Mammary epithelial cell (primary cell): ENCODE data around the gene RUFY3.

Source experiments
- CTCF ChIP-seq, 2 donors: IDR thresholded peaks in 1 of 2; conservative IDR thresholded peaks in 1 of 2; 2 replicates each; pipeline ENCODE4 v1.5.1; 2011 to 2012; ENCODE audit warnings: inconsistent platforms in 2 of 2, low read length in 2 of 2, mild to moderate bottlenecking in 2 of 2, control low read depth in 1 of 2, low read depth in 1 of 2; ENCODE audit not compliant: insufficient read depth in 1 of 2; ENCODE audit errors: extremely low read depth in 1 of 2
- EZH2 ChIP-seq: IDR thresholded peaks from 2 replicates; pipeline ENCODE4 v1.6.1; 2012; ENCODE audit warnings: low read length, inconsistent platforms, borderline replicate concordance

GRCh38 chr4:70712150-70712549 is 9.6 kb upstream of the RUFY3 start:
- TF ChIP-seq EZH2 = no peak
- TF ChIP-seq CTCF (conservative IDR thresholded peaks at IDR 0.05 in 1 of 2, IDR thresholded peaks at IDR 0.05 in 1 of 2; ENCODE audit: extremely low read depth in 1 of 2, insufficient read depth in 1 of 2, low read depth in 1 of 2, low read length in 2 of 2) = no peak
